ENCODE measurements around the gene VWA3A. TPM values are rescaled to one million over a fixed set of nuclear protein-coding genes. Genes with fewer than 3 reads are reported as not detected.

The VWA3A gene
- total and polyA plus RNA-seq, 2 donors (not counting 3 experiments of a cell fraction or from before 2014, with no cell fraction given), result 0.12 to 0.84 TPM

GRCh38 chr16:22081050-22081449 is 11.3 kb upstream of the VWA3A start:
- H3K4me3 ChIP-seq (replicated peaks in 1 of 3; ENCODE audit: insufficient read depth in 1 of 3, low read depth in 1 of 3, low read length in 3 of 3), result no peak overlapping the region
- CTCF ChIA-PET, result interaction anchor here (1.8 kb wide), 1 partner anchor 20 kb away, joined by 6 read pairs; no protein-coding TSS in a partner anchor
- H3K4me1 ChIP-seq (ENCODE audit: control insufficient read depth, extremely low read depth, insufficient read depth, low read length), result peaks cover 1% of the 10 kb centered on the region
- no peak overlapping the region for H3K9ac ChIP-seq (replicated peaks; ENCODE audit: extremely low read depth, insufficient read depth, low read length)
- intact Hi-C loops (cut with micrococcal nuclease) (no loop called here), dilution Hi-C loops (cut with MboI; ENCODE audit: extremely low pct_ligation_motif_present, low sequenced_read_pairs) (no loop called here)
- H3K4me2 ChIP-seq (ENCODE audit: insufficient read depth, low read length), result no peak overlapping the region
- no peaks in the 10 kb centered on the region for H3K27me3 ChIP-seq (ENCODE audit: control insufficient read depth in 2 of 2, insufficient read depth in 2 of 2, low read length in 2 of 2)
- TF ChIP-seq JUN (IDR thresholded peaks at IDR 0.05; ENCODE audit: borderline replicate concordance, insufficient read depth, insufficient read length, low read depth) (no peak), MAX (IDR thresholded peaks at IDR 0.05; ENCODE audit: insufficient read depth, insufficient read length) (no peak), FOS (IDR thresholded peaks at IDR 0.05; ENCODE audit: borderline replicate concordance, insufficient read depth, low read length) (no peak), POLR2AphosphoS5 (IDR thresholded peaks at IDR 0.05; ENCODE audit: insufficient read depth, low read depth, low read length) (no peak), MYC (IDR thresholded peaks at IDR 0.05; ENCODE audit: low read depth, low read length) (no peak), POLR2A (IDR thresholded peaks at IDR 0.05; ENCODE audit: low read depth, low read length) (no peak), GATA2 (IDR thresholded peaks at IDR 0.05; ENCODE audit: insufficient read depth, insufficient read length, low read depth, low read length) (no peak), CTCF (IDR thresholded peaks at IDR 0.05; ENCODE audit: extremely low read depth in 1 of 2, insufficient read depth in 1 of 2, low read depth in 1 of 2, low read length in 2 of 2) (no peak), EZH2 (IDR thresholded peaks at IDR 0.05; ENCODE audit: borderline replicate concordance, low read depth, low read length, severe bottlenecking) (no peak)
- H2AFZ ChIP-seq (ENCODE audit: low read depth, low read length), result no peak overlapping the region
- no peaks in the 10 kb centered on the region for H3K9me1 ChIP-seq (replicated peaks; ENCODE audit: control insufficient read depth, extremely low read depth, insufficient read depth, low read length)
- no peak overlapping the region for H3K27ac ChIP-seq (ENCODE audit: insufficient read depth, low read depth, low read length)
- no peaks in the 10 kb centered on the region for H3K36me3 ChIP-seq (ENCODE audit: control insufficient read depth in 2 of 2, extremely low read depth in 1 of 2, insufficient read depth in 2 of 2, low read length in 2 of 2)
- no peaks in the 10 kb centered on the region for H4K20me1 ChIP-seq (replicated peaks; ENCODE audit: control insufficient read depth, extremely low read depth, insufficient read depth, low read length)
- no TSS peak for BruUV-seq (replicated peaks)
- POLR2A ChIA-PET, result no interaction called here
- no peak for DNase-seq (ENCODE audit: low read depth, low spot score)
- no peaks in the 10 kb centered on the region for H3K9me3 ChIP-seq (replicated peaks; ENCODE audit: control insufficient read depth, insufficient read depth, low read length)
- no peak for FAIRE-seq
- peaks cover 11% of the 10 kb centered on the region for H3K79me2 ChIP-seq (ENCODE audit: control insufficient read depth, insufficient read depth, low read length)

Data from endothelial cell of umbilical vein (primary cell).